Measurements from ENCODE around the gene INSC.

DNA sequence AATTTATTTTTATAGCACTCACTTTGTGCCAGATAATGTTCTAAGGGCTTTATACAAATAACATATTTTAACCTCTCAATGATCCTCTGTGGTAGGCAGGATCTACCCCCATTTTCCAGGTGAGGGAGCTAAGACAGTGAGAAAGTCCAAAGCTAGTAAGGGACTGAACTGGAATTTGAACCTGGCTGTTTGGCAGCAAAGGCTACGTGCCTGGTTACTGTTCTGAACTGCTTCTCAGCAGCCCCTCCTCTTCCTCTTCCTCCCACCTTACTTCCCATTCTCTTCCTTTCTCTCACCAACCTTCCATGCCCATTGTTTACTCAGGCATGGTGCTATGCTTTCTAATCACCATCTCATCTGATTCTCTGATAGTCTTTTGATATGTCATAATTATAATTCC, 82.0 kb downstream of the INSC start:
- TF ChIP-seq, protein P1, sequence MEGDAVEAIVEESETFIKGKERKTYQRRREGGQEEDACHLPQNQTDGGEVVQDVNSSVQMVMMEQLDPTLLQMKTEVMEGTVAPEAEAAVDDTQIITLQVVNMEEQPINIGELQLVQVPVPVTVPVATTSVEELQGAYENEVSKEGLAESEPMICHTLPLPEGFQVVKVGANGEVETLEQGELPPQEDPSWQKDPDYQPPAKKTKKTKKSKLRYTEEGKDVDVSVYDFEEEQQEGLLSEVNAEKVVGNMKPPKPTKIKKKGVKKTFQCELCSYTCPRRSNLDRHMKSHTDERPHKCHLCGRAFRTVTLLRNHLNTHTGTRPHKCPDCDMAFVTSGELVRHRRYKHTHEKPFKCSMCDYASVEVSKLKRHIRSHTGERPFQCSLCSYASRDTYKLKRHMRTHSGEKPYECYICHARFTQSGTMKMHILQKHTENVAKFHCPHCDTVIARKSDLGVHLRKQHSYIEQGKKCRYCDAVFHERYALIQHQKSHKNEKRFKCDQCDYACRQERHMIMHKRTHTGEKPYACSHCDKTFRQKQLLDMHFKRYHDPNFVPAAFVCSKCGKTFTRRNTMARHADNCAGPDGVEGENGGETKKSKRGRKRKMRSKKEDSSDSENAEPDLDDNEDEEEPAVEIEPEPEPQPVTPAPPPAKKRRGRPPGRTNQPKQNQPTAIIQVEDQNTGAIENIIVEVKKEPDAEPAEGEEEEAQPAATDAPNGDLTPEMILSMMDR (IDR thresholded peaks at IDR 0.05) = no peak
- TF ChIP-seq EP300 (IDR thresholded peaks at IDR 0.05) (no peak), POLR2A (IDR thresholded peaks at IDR 0.05) (no peak), POLR2AphosphoS5 (IDR thresholded peaks at IDR 0.05) (no peak)

All from gastroesophageal sphincter (tissue), 3 donors.